A673 (cell line): Measurements from ENCODE around the gene TMEM229B. TPM values are rescaled to one million over a fixed set of nuclear protein-coding genes. Genes with fewer than 3 reads are reported as not detected.

ENCODE experiments used
- BruUV-seq: library from RNA; stranded (reverse); fragments of 400-500 nt; replicated peaks from 2 replicates; lab custom pipeline; 2021; lab: Mats Ljungman, UMichigan
- CTCF ChIA-PET: fragments of 300-600 bp; sonication (Branson Sonifier 250); formaldehyde crosslinking; loops from one replicate; lab custom pipeline; 2022; ENCODE audit warnings: antibody characterized with exemption; lab: Charles Lee
- POLR2A ChIA-PET: fragments of 300-600 bp; sonication (Branson Sonifier 250); formaldehyde crosslinking; loops from one replicate; lab custom pipeline; 2022; ENCODE audit warnings: antibody characterized with exemption; ENCODE audit not compliant: low non-redundant PET; lab: Charles Lee
- DNase-seq: peaks from one replicate; pipeline ENCODE4 v3.0.0-alpha.2; 2015; ENCODE audit warnings: low spot score
- H3K27ac ChIP-seq: fragments of 200-600 bp; sonication (generic); 2 replicates; pipeline ENCODE4 v1.5.1; 2016; ENCODE audit warnings: mixed run types, low read depth, mild to moderate bottlenecking, mixed read lengths, antibody characterized with exemption, low read length; ENCODE audit not compliant: poor library complexity, severe bottlenecking
- H3K27me3 ChIP-seq: fragments of 200-600 bp; sonication (generic); replicated peaks from 2 replicates; pipeline ENCODE4 v1.6.1; 2017; ENCODE audit warnings: mixed run types, low read depth, mild to moderate bottlenecking, mixed read lengths, antibody characterized with exemption, low read length; ENCODE audit not compliant: insufficient read depth, poor library complexity
- H3K36me3 ChIP-seq: fragments of 200-600 bp; sonication (generic); 2 replicates; pipeline ENCODE4 v1.6.1; 2016; ENCODE audit warnings: mixed run types, mild to moderate bottlenecking, mixed read lengths, antibody characterized with exemption, low read length; ENCODE audit not compliant: insufficient read depth, poor library complexity, severe bottlenecking
- H3K4me1 ChIP-seq: fragments of 200-600 bp; sonication (generic); 2 replicates; pipeline ENCODE4 v1.6.1; 2017; ENCODE audit warnings: mixed run types, mild to moderate bottlenecking, mixed read lengths, antibody characterized with exemption, low read length; ENCODE audit not compliant: insufficient read depth, poor library complexity, severe bottlenecking
- H3K4me3 ChIP-seq: fragments of 200-600 bp; sonication (generic); 2 replicates; pipeline ENCODE4 v1.5.1; 2016; ENCODE audit warnings: low read depth, mixed run types, mild to moderate bottlenecking, mixed read lengths, low read length; ENCODE audit not compliant: poor library complexity, severe bottlenecking
- H3K9me3 ChIP-seq: fragments of 200-600 bp; sonication (generic); 2 replicates; pipeline ENCODE4 v1.6.1; 2016; ENCODE audit warnings: mixed run types, low read depth, mild to moderate bottlenecking, mixed read lengths, antibody characterized with exemption, low read length; ENCODE audit not compliant: poor library complexity, severe bottlenecking
- EZH2 ChIP-seq: fragments of 200-600 bp; sonication (generic); IDR thresholded peaks from 2 replicates; pipeline ENCODE4 v1.6.1; 2017; ENCODE audit warnings: borderline replicate concordance, low read depth, mild to moderate bottlenecking, mixed read lengths, antibody characterized with exemption, low read length; ENCODE audit not compliant: poor library complexity, severe bottlenecking
- intact Hi-C: fragments of 100-400 bp; cut with micrococcal nuclease; formaldehyde crosslinking; loops from one replicate; pipeline ENCODE4 v1.10.0; 2022; ENCODE audit not compliant: unreplicated experiment
- total RNA-seq: library from RNA; stranded (reverse); gene quantifications from 2 replicates; pipeline ENCODE4 v1.2.3, GENCODE V29; 2021
- TF ChIP-seq, protein P1 (sequence below): fragments of 300-800, 200-600 bp; sonication (generic); conservative IDR thresholded peaks from 2 replicates; pipeline ENCODE4 v1.5.1; 2017; ENCODE audit warnings: low read depth, mild to moderate bottlenecking, antibody characterized with exemption, low read length, moderate library complexity, mixed read lengths

TMEM229B gene
- total RNA-seq, 1 experiment from 2014 or later, result not detected

DNA sequence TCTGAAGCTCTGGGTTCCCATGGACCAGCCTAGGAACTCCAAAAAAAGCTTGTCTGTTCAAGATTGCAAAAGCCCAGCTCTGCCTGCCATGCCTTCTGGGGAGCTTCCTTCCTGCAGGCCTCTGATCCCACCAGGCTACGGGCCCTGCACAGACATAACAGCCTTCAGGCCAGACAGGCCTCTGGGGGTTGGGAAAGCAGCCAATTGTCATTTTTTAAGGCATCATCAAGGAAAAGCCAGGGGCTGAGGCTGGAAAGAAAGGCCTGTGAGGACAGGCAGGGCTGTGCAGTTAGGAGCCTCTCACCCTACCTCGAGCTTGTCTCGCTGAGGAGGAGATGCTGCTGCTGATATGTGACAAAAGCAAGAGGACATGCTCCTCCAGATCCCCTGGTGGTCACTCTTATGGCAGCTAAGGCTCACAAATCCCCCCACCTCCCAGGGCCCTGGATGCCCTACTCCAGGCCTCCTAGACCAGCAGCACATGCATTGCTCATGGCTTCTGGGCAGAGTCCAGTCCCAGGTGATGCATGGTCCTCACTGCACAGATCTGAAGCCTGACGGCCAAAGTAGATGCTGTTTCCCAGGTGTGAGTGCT is 2.9 kb downstream of the TMEM229B start:
- no TSS peak for BruUV-seq
- Histone ChIP-seq H3K36me3 (no peaks in the 10 kb centered on the region), H3K4me1 (no peaks in the 10 kb centered on the region), H3K9me3 (no peaks in the 10 kb centered on the region), H3K27ac (no peak overlapping the region), H3K27me3 (no peaks in the 10 kb centered on the region), H3K4me3 (no peak overlapping the region)
- POLR2A ChIA-PET, result no interaction called here
- CTCF ChIA-PET, result no interaction called here
- TF ChIP-seq, protein P1, sequence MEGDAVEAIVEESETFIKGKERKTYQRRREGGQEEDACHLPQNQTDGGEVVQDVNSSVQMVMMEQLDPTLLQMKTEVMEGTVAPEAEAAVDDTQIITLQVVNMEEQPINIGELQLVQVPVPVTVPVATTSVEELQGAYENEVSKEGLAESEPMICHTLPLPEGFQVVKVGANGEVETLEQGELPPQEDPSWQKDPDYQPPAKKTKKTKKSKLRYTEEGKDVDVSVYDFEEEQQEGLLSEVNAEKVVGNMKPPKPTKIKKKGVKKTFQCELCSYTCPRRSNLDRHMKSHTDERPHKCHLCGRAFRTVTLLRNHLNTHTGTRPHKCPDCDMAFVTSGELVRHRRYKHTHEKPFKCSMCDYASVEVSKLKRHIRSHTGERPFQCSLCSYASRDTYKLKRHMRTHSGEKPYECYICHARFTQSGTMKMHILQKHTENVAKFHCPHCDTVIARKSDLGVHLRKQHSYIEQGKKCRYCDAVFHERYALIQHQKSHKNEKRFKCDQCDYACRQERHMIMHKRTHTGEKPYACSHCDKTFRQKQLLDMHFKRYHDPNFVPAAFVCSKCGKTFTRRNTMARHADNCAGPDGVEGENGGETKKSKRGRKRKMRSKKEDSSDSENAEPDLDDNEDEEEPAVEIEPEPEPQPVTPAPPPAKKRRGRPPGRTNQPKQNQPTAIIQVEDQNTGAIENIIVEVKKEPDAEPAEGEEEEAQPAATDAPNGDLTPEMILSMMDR, result no peak
- no peak for TF ChIP-seq EZH2
- intact Hi-C loops, result no loop called here
- peak; percentile 21 for DNase-seq

DNA sequence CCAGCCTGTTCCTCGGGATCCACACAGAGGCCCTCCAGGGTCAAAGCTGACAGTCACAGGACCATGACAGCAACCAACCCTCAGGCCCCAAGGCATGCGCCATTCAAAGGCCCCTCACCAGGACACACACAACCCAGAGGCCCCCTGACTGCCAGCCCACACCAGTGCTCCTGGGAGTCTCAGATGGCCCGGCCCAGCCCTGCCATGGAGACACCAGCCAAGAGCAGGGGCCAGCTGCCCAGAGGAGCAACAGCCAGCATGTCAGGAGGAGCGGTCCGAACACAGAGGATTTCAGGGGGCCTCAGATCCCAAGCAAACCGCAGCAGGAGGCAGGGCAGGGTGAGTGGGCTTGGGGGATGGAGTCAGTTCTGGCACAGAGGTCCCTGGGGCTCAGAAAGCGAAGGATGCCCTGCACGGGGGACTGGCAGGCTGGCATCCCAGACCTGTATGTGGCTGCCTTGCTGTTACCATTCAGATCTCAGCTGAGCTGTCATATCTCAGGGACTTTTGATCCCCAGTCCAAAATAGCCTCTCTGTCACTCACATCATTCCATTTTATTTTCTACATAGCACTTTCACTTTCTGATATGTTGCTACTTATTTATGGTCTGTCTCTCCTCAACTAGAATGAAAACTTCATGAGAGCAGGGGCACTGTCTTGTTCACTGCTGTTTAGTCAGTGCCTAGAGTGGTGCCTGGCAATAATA is 4.8 kb downstream of the TMEM229B start:
- Histone ChIP-seq H3K36me3 (no peaks in the 10 kb centered on the region), H3K27me3 (no peaks in the 10 kb centered on the region), H3K4me1 (no peaks in the 10 kb centered on the region), H3K9me3 (no peaks in the 10 kb centered on the region), H3K27ac (no peak overlapping the region), H3K4me3 (no peak overlapping the region)
- ChIA-PET POLR2A (no interaction called here), CTCF (no interaction called here)
- no peak for DNase-seq
- no TSS peak for BruUV-seq
- intact Hi-C loops, result no loop called here
- TF ChIP-seq, protein P1, result no peak
- no peak for TF ChIP-seq EZH2

DNA sequence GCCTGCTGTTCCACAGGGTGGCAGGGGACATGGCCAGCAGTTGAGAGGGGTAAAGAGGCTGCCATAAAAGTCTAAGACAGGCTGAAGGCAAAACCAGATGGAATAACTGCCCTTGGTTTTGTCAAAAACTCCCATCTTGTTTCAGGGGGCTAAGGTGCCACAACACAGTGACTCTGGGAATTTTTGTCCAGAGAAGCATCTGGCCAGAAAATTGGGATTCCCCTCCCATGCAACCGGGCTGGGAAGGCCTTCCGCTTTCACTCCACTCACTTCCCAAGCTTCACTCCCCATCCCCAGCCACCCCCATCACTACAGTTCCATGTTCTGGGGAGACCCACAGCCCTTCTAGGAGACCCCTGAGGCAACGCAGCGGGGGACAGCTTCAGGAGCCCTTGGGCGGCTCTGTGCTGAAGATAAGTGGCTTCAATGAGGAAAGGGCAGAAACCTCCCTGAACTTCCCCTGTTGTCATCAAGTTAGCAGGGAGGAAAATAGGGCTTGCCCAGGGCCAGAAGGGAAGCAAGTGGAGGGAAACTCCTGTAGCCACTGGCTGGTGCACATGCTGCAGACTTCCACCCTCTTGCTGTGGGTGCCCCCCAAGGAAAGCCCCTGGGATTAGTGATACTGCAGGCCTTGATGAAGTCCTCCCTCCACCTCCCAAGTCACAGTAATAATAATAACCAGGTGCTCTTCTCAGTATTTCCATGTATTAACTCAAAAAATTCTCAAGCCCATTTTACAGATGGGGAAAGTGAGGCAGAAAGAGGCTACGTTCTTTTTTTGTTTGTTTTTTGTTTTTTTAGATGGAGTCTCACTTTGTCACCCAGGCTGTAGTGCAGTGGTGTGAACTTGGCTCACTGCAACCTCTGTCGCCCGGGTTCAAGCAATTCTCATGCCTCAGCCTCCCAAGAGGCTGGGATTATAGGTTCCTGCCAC is 6.0 kb downstream of the TMEM229B start:
- DNase-seq, result no peak
- no peaks in the 10 kb centered on the region for H3K4me1 ChIP-seq
- POLR2A ChIA-PET, result no interaction called here
- no peaks in the 10 kb centered on the region for H3K27me3 ChIP-seq
- intact Hi-C loops, result no loop called here
- H3K4me3 ChIP-seq, result no peak overlapping the region
- no peaks in the 10 kb centered on the region for H3K36me3 ChIP-seq
- CTCF ChIA-PET, result no interaction called here
- no peak for TF ChIP-seq EZH2
- BruUV-seq, result no TSS peak
- no peak overlapping the region for H3K27ac ChIP-seq
- H3K9me3 ChIP-seq, result no peaks in the 10 kb centered on the region
